ENCODE results near the gene FAM219A. TPM values are rescaled to one million over a fixed set of nuclear protein-coding genes. Genes with fewer than 3 reads are reported as not detected.
A peak's percentile ranks its signal among the peaks of the same experiment; 100 is the strongest.
"Not testable (repeated sequence)": the region's sequence is repeated elsewhere in the genome, so short reads cannot be mapped to it uniquely, and the experiment has no call there.

FAM219A gene
- total RNA-seq, 1 donor from 2014 or later = 17.5 TPM

- no peak for DNase-seq (ENCODE audit: low spot score, unreplicated experiment)
- Mint-ChIP-seq H3K9me3 (ENCODE audit: low read depth) (peaks cover 2% of the 10 kb centered on the region), H3K27me3 (peaks cover 18% of the 10 kb centered on the region), H3K36me3 (ENCODE audit: insufficient read depth) (no peaks in the 10 kb centered on the region), H3K27ac (no peak overlapping the region), H3K4me3 (ENCODE audit: low read depth) (no peak overlapping the region), H3K4me1 (ENCODE audit: low read depth) (no peaks in the 10 kb centered on the region)
- TF ChIP-seq, protein P1, sequence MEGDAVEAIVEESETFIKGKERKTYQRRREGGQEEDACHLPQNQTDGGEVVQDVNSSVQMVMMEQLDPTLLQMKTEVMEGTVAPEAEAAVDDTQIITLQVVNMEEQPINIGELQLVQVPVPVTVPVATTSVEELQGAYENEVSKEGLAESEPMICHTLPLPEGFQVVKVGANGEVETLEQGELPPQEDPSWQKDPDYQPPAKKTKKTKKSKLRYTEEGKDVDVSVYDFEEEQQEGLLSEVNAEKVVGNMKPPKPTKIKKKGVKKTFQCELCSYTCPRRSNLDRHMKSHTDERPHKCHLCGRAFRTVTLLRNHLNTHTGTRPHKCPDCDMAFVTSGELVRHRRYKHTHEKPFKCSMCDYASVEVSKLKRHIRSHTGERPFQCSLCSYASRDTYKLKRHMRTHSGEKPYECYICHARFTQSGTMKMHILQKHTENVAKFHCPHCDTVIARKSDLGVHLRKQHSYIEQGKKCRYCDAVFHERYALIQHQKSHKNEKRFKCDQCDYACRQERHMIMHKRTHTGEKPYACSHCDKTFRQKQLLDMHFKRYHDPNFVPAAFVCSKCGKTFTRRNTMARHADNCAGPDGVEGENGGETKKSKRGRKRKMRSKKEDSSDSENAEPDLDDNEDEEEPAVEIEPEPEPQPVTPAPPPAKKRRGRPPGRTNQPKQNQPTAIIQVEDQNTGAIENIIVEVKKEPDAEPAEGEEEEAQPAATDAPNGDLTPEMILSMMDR (IDR thresholded peaks at IDR 0.05; ENCODE audit: unreplicated experiment) = no peak
Measured at GRCh38 chr9:34486572-34486971, 28.2 kb upstream of the FAM219A start.

DNA sequence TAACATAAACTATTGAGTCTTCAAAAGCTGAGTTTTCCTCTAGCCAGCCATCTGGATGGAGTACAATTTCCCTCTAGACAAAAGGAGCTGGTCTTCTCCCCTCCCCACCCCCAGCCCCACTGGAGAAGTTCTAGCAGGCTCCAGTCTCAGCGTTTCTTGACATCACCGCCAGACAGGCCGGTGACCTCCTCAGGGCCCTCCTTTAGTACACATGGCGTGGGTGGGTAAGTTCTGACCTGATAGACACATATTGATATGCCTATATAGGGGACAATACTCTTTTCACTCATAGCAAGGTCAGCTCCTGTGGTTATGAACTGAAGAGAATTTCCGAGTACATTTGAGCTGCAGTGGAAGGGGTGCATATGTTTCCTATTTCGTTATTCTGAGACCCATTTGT is 27.5 kb upstream of the FAM219A start:
- Mint-ChIP-seq H3K36me3 (ENCODE audit: insufficient read depth) (no peaks in the 10 kb centered on the region), H3K4me1 (ENCODE audit: low read depth) (no peaks in the 10 kb centered on the region), H3K27ac (no peak overlapping the region), H3K27me3 (peaks cover 14% of the 10 kb centered on the region), H3K4me3 (ENCODE audit: low read depth) (no peak overlapping the region), H3K9me3 (ENCODE audit: low read depth) (peaks cover 4% of the 10 kb centered on the region)
- TF ChIP-seq, protein P1 (IDR thresholded peaks at IDR 0.05; ENCODE audit: unreplicated experiment) = no peak
- DNase-seq (ENCODE audit: low spot score, unreplicated experiment) = no peak

GRCh38 chr9:34484678-34485077 is 26.3 kb upstream of the FAM219A start:
- no peak overlapping the region for H3K27ac Mint-ChIP-seq
- H3K4me3 Mint-ChIP-seq (ENCODE audit: low read depth) = no peak overlapping the region
- no peak for DNase-seq (ENCODE audit: low spot score, unreplicated experiment)
- no peaks in the 10 kb centered on the region for H3K36me3 Mint-ChIP-seq (ENCODE audit: insufficient read depth)
- no peaks in the 10 kb centered on the region for H3K4me1 Mint-ChIP-seq (ENCODE audit: low read depth)
- H3K27me3 Mint-ChIP-seq = peaks cover 14% of the 10 kb centered on the region
- peaks cover 4% of the 10 kb centered on the region for H3K9me3 Mint-ChIP-seq (ENCODE audit: low read depth)
- TF ChIP-seq, protein P1 (IDR thresholded peaks at IDR 0.05; ENCODE audit: unreplicated experiment) = no peak

DNA sequence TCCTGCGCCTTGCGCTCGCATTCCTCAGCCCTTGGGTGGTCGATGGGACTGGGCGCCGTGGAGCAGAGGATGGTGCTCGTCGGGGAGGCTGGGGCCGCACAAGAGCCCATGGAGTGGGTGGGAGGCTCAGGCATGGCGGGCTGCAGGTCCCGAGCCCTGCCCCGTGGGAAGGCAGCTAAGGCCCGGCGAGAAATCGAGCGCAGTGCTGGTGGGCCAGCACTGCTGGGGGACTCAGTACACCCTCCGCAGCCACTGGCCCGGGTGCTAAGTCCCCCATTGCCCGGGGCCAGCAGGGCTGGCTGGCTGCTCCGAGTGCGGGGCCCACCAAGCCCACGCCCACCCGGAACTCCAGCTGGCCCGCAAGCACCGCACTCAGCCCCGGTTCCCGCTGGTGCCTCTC is 24.4 kb upstream of the FAM219A start:
- DNase-seq (ENCODE audit: low spot score, unreplicated experiment); H3K27ac Mint-ChIP-seq; H3K27me3 Mint-ChIP-seq; H3K4me1 Mint-ChIP-seq (ENCODE audit: low read depth); H3K9me3 Mint-ChIP-seq (ENCODE audit: low read depth); H3K4me3 Mint-ChIP-seq (ENCODE audit: low read depth); H3K36me3 Mint-ChIP-seq (ENCODE audit: insufficient read depth): not testable (repeated sequence)

- H3K4me1 Mint-ChIP-seq (ENCODE audit: low read depth); H3K27me3 Mint-ChIP-seq; H3K9me3 Mint-ChIP-seq (ENCODE audit: low read depth); H3K36me3 Mint-ChIP-seq (ENCODE audit: insufficient read depth); DNase-seq (ENCODE audit: low spot score, unreplicated experiment); H3K4me3 Mint-ChIP-seq (ENCODE audit: low read depth): not testable (repeated sequence)
- H3K27ac Mint-ChIP-seq = peak overlapping the region; percentile 8
Measured at GRCh38 chr9:34481620-34482019, 23.2 kb upstream of the FAM219A start.

- Mint-ChIP-seq H3K9me3 (ENCODE audit: low read depth) (peaks cover 4% of the 10 kb centered on the region), H3K27ac (no peak overlapping the region), H3K36me3 (ENCODE audit: insufficient read depth) (no peaks in the 10 kb centered on the region), H3K27me3 (peaks cover 20% of the 10 kb centered on the region), H3K4me3 (ENCODE audit: low read depth) (no peak overlapping the region), H3K4me1 (ENCODE audit: low read depth) (no peaks in the 10 kb centered on the region)
- no peak for DNase-seq (ENCODE audit: low spot score, unreplicated experiment)
- TF ChIP-seq, protein P1 (IDR thresholded peaks at IDR 0.05; ENCODE audit: unreplicated experiment) = no peak
Measured at GRCh38 chr9:34479431-34479866, 21.1 kb upstream of the FAM219A start.

All from progenitor cell of endocrine pancreas (in vitro differentiated cells).